ENCODE results near the gene MCL1.

The MCL1 gene

GRCh38 chr1:150579110-150579944, at the start of gene MCL1:
MCL1 (minus strand) TSS chr1:150579610; CDS start chr1:150579530, 80 bp downstream.
- Histone ChIP-seq H3K36me3 (ENCODE audit: control insufficient read depth in 2 of 2, insufficient read depth in 1 of 2, low read length in 2 of 2) (peaks cover 0 to 46% of the 10 kb centered on the region in 2 experiments; a peak in 2 of 3 replicates), H3K4me3 (ENCODE audit: low read depth, low read length) (peak within 1 kb of the TSS; percentile 82), H3K4me1 (ENCODE audit: control insufficient read depth, insufficient read depth, low read length) (no peaks in the 10 kb centered on the region), H3K27ac (ENCODE audit: extremely low read depth, low read depth, low read length) (peak within 1 kb of the TSS; percentile 95), H3K9me3 (ENCODE audit: control insufficient read depth, insufficient read depth, low read depth, low read length) (no peaks in the 10 kb centered on the region)
- CTCF ChIA-PET, result interaction anchor here (0.5 to 14.0 kb wide), 12 partner anchors 8 to 419 kb away, joined by 3 to 135 read pairs (median 4); partner anchors contain the start of gene FALEC
- POLR2A ChIA-PET, result interaction anchor here (0.6 to 13.5 kb wide), 35 partner anchors 10 to 740 kb away, joined by 3 to 272 read pairs (median 4); partner anchors contain the start of genes ADAMTSL4, APH1A, ENSA and FALEC
- TF ChIP-seq, protein P1, sequence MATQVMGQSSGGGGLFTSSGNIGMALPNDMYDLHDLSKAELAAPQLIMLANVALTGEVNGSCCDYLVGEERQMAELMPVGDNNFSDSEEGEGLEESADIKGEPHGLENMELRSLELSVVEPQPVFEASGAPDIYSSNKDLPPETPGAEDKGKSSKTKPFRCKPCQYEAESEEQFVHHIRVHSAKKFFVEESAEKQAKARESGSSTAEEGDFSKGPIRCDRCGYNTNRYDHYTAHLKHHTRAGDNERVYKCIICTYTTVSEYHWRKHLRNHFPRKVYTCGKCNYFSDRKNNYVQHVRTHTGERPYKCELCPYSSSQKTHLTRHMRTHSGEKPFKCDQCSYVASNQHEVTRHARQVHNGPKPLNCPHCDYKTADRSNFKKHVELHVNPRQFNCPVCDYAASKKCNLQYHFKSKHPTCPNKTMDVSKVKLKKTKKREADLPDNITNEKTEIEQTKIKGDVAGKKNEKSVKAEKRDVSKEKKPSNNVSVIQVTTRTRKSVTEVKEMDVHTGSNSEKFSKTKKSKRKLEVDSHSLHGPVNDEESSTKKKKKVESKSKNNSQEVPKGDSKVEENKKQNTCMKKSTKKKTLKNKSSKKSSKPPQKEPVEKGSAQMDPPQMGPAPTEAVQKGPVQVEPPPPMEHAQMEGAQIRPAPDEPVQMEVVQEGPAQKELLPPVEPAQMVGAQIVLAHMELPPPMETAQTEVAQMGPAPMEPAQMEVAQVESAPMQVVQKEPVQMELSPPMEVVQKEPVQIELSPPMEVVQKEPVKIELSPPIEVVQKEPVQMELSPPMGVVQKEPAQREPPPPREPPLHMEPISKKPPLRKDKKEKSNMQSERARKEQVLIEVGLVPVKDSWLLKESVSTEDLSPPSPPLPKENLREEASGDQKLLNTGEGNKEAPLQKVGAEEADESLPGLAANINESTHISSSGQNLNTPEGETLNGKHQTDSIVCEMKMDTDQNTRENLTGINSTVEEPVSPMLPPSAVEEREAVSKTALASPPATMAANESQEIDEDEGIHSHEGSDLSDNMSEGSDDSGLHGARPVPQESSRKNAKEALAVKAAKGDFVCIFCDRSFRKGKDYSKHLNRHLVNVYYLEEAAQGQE (tag by site-specific recombination; IDR thresholded peaks at IDR 0.05), result 0 out of 2 replicates have a peak, but pooled peaks have one; percentile 11
- TF ChIP-seq TRIM28 (IDR thresholded peaks at IDR 0.05; ENCODE audit: borderline replicate concordance, low read length) (no peak), ZNF580 (tag by site-specific recombination; IDR thresholded peaks at IDR 0.05) (peak; percentile 76; the same call in 1 of the 2 replicates), GLI2 (tag by site-specific recombination; IDR thresholded peaks at IDR 0.05; ENCODE audit: borderline replicate concordance, low read depth) (no peak), ZNF138 (tag by site-specific recombination; IDR thresholded peaks at IDR 0.05; ENCODE audit: borderline replicate concordance) (no peak), ZNF560 (tag by site-specific recombination; IDR thresholded peaks at IDR 0.05; ENCODE audit: borderline replicate concordance) (no peak), ZNF239 (tag by site-specific recombination; IDR thresholded peaks at IDR 0.05) (no peak), ZNF596 (tag by site-specific recombination; IDR thresholded peaks at IDR 0.05) (no peak), BCL11A (tag by site-specific recombination; IDR thresholded peaks at IDR 0.05; ENCODE audit: low read depth) (no peak), ZNF175 (tag by site-specific recombination; IDR thresholded peaks at IDR 0.05) (no peak), ZNF211 (tag by site-specific recombination; IDR thresholded peaks at IDR 0.05; ENCODE audit: low read depth) (no peak), ELK4 (IDR thresholded peaks at IDR 0.05; ENCODE audit: borderline replicate concordance, low read depth, low read length) (peak; percentile 99), ZBTB8A (tag by site-specific recombination; IDR thresholded peaks at IDR 0.05) (peak; percentile 23; the same call in 1 of the 2 replicates), SETDB1 (IDR thresholded peaks at IDR 0.05; ENCODE audit: insufficient read length, low read length) (no peak), ZNF280C (tag by site-specific recombination; IDR thresholded peaks at IDR 0.05) (no peak), ZSCAN30 (tag by site-specific recombination; IDR thresholded peaks at IDR 0.05) (peak; percentile 78), ZNF677 (tag by site-specific recombination; IDR thresholded peaks at IDR 0.05) (peak; percentile 41; the same call in 1 of the 2 replicates), GLI4 (tag by site-specific recombination; IDR thresholded peaks at IDR 0.05) (no peak), SCRT2 (tag by site-specific recombination; IDR thresholded peaks at IDR 0.05) (no peak), ZNF169 (tag by site-specific recombination; IDR thresholded peaks at IDR 0.05) (no peak)
- TF ChIP-seq, protein P2, sequence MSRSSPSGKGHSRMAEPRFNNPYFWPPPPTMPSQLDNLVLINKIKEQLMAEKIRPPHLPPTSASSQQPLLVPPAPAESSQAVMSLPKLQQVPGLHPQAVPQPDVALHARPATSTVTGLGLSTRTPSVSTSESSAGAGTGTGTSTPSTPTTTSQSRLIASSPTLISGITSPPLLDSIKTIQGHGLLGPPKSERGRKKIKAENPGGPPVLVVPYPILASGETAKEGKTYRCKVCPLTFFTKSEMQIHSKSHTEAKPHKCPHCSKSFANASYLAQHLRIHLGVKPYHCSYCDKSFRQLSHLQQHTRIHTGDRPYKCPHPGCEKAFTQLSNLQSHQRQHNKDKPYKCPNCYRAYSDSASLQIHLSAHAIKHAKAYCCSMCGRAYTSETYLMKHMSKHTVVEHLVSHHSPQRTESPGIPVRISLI (tag by site-specific recombination; IDR thresholded peaks at IDR 0.05), result peak; percentile 93
- TF ChIP-seq, protein P3, sequence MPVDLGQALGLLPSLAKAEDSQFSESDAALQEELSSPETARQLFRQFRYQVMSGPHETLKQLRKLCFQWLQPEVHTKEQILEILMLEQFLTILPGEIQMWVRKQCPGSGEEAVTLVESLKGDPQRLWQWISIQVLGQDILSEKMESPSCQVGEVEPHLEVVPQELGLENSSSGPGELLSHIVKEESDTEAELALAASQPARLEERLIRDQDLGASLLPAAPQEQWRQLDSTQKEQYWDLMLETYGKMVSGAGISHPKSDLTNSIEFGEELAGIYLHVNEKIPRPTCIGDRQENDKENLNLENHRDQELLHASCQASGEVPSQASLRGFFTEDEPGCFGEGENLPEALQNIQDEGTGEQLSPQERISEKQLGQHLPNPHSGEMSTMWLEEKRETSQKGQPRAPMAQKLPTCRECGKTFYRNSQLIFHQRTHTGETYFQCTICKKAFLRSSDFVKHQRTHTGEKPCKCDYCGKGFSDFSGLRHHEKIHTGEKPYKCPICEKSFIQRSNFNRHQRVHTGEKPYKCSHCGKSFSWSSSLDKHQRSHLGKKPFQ (tag by site-specific recombination; IDR thresholded peaks at IDR 0.05), result peak; percentile 88

All from HEK293 (cell line).